MCF 10A (cell line): ENCODE data around the gene LYZL4. TPM values are rescaled to one million over a fixed set of nuclear protein-coding genes. Genes with fewer than 3 reads are reported as not detected.

Experiments used
- BruUV-seq: library from RNA; stranded (reverse); fragments of 400-500 nt; replicated peaks from 2 replicates; lab custom pipeline; 2021; lab: Mats Ljungman, UMichigan
- CTCF ChIA-PET: fragments of 300-600 bp; sonication (Branson Sonifier 250); formaldehyde crosslinking; extraction: SDS; loops from one replicate; lab custom pipeline; 2021; ENCODE audit warnings: antibody characterized with exemption, inconsistent platforms; lab: Yijun Ruan, JAX
- POLR2A ChIA-PET: fragments of 300-600, 350-650 bp; sonication (Branson Sonifier 250); formaldehyde crosslinking; extraction: SDS; loops from one replicate; lab custom pipeline; 2020; ENCODE audit warnings: antibody characterized with exemption, inconsistent platforms; lab: Yijun Ruan, JAX
- DNase-seq: peaks from one replicate; pipeline ENCODE4 v3.0.0-alpha.2; 2018; ENCODE audit not compliant: unreplicated experiment
- H3K27ac Mint-ChIP-seq: one replicate; pipeline ENCODE4 v1.8.0; 2022; ENCODE audit warnings: mild to moderate bottlenecking, low read depth, mixed read lengths; ENCODE audit not compliant: unreplicated experiment
- H3K27me3 Mint-ChIP-seq: one replicate; pipeline ENCODE4 v1.8.0; 2022; ENCODE audit warnings: mixed read lengths; ENCODE audit not compliant: insufficient read depth, unreplicated experiment
- H3K36me3 Mint-ChIP-seq: one replicate; pipeline ENCODE4 v1.8.0; 2022; ENCODE audit warnings: mild to moderate bottlenecking, moderate library complexity, mixed read lengths; ENCODE audit not compliant: insufficient read depth, unreplicated experiment
- H3K4me1 Mint-ChIP-seq: one replicate; pipeline ENCODE4 v1.8.0; 2022; ENCODE audit warnings: mixed read lengths; ENCODE audit not compliant: insufficient read depth, unreplicated experiment
- H3K4me3 Mint-ChIP-seq: one replicate; pipeline ENCODE4 v1.8.0; 2022; ENCODE audit warnings: mild to moderate bottlenecking, moderate library complexity, mixed read lengths; ENCODE audit not compliant: unreplicated experiment
- H3K9me3 Mint-ChIP-seq: one replicate; pipeline ENCODE4 v1.8.0; 2022; ENCODE audit warnings: mixed read lengths; ENCODE audit not compliant: unreplicated experiment
- intact Hi-C: fragments of 100-400 bp; cut with micrococcal nuclease; formaldehyde crosslinking; loops from 2 replicates; pipeline ENCODE4 v1.14.1; 2022
- total RNA-seq: library from RNA; stranded (reverse); gene quantifications from 2 replicates; pipeline ENCODE4 v1.2.3, GENCODE V29; 2022
- TF ChIP-seq, protein P1 (sequence below): fragments of 200-600 bp; IDR thresholded peaks from one replicate; pipeline ENCODE4 v1.8.0; 2022; ENCODE audit warnings: antibody characterized with exemption, mild to moderate bottlenecking; ENCODE audit not compliant: unreplicated experiment

Gene LYZL4
- total RNA-seq, 1 experiment from 2014 or later = not detected

DNA sequence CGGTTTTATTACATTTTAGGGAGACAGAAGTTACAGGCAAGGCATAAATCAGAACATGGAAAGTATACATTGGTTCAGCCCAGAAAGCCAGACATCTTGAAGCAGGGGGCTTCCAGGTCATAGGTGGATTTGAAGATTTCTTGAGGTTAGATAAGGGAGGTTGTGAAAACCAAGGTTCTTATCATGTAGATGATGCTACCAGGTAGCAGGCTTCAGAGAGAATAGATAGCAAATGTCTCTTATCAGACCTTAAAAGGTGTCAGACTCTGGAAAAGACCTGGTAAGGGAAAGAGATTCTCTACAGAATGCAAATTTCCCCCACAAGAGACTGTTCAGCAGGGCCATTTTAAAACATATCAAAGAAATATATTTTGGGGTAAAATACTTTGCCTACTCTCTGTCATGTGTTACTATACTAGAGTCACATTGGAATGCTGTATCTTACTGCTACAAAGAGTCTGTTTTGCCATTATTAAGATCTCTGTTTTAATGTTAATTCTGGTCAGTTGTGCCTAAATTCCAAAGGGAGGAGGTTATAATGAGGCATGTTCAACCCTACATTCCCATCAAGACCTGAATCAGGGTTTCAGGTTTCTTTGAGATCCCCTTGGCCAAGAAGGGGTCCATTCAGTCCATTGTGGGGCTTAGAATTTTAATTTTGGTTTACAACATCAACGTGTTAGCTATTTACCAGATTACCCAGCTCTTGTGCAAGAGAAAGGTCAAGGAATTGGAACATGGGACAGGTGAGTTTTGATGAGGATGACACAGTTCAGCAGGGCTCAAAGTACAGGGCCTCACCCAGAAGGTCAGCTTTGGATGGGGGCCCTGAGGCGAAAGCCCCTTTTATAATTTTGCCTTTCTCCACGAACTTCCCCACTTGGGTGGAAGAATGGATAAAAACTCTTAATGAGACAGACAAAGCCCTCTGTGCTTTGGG lies 36.0 kb upstream of the LYZL4 start:
- Mint-ChIP-seq H3K27me3 (no peaks in the 10 kb centered on the region), H3K9me3 (no peaks in the 10 kb centered on the region), H3K27ac (no peak overlapping the region), H3K4me3 (no peak overlapping the region), H3K4me1 (no peaks in the 10 kb centered on the region), H3K36me3 (no peaks in the 10 kb centered on the region)
- no peak for DNase-seq
- ChIA-PET POLR2A (interaction anchor here (0.7 kb wide), 1 partner anchor 199 kb away, joined by 3 read pairs; no protein-coding TSS in a partner anchor), CTCF (interaction anchor here (0.6 to 3.1 kb wide), 5 partner anchors 15 to 304 kb away, joined by 3 to 25 read pairs (median 3); no protein-coding TSS in a partner anchor)
- no TSS peak for BruUV-seq
- intact Hi-C loops = no loop called here
- TF ChIP-seq, protein P1, sequence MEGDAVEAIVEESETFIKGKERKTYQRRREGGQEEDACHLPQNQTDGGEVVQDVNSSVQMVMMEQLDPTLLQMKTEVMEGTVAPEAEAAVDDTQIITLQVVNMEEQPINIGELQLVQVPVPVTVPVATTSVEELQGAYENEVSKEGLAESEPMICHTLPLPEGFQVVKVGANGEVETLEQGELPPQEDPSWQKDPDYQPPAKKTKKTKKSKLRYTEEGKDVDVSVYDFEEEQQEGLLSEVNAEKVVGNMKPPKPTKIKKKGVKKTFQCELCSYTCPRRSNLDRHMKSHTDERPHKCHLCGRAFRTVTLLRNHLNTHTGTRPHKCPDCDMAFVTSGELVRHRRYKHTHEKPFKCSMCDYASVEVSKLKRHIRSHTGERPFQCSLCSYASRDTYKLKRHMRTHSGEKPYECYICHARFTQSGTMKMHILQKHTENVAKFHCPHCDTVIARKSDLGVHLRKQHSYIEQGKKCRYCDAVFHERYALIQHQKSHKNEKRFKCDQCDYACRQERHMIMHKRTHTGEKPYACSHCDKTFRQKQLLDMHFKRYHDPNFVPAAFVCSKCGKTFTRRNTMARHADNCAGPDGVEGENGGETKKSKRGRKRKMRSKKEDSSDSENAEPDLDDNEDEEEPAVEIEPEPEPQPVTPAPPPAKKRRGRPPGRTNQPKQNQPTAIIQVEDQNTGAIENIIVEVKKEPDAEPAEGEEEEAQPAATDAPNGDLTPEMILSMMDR = no peak

- no peaks in the 10 kb centered on the region for H3K4me1 Mint-ChIP-seq
- intact Hi-C loops = loop anchor here (1.0 to 5.0 kb wide), 6 partner anchors 95 to 387 kb away; no protein-coding TSS in a partner anchor
- no TSS peak for BruUV-seq
- no peak overlapping the region for H3K4me3 Mint-ChIP-seq
- H3K36me3 Mint-ChIP-seq = no peaks in the 10 kb centered on the region
- H3K27ac Mint-ChIP-seq = no peak overlapping the region
- no peaks in the 10 kb centered on the region for H3K9me3 Mint-ChIP-seq
- TF ChIP-seq, protein P1 = peak; percentile 97
- peak; percentile 83 for DNase-seq
- H3K27me3 Mint-ChIP-seq = peaks cover 11% of the 10 kb centered on the region
- ChIA-PET POLR2A (interaction anchor here (0.5 to 1.7 kb wide), 2 partner anchors 16 to 197 kb away, joined by 3 to 16 read pairs; no protein-coding TSS in a partner anchor), CTCF (interaction anchor here (0.6 to 7.2 kb wide), 35 partner anchors 9 to 327 kb away, joined by 3 to 166 read pairs (median 4); no protein-coding TSS in a partner anchor)
These were observed 33.5 kb upstream of the LYZL4 start for GRCh38 chr3:42443819-42444436.

GRCh38 chr3:42443292-42443691 lies 32.9 kb upstream of the LYZL4 start:
- CTCF ChIA-PET = interaction anchor here (0.6 to 7.2 kb wide), 36 partner anchors 8 to 326 kb away, joined by 3 to 166 read pairs (median 4); no protein-coding TSS in a partner anchor
- Mint-ChIP-seq H3K9me3 (no peaks in the 10 kb centered on the region), H3K36me3 (no peaks in the 10 kb centered on the region), H3K4me3 (no peak overlapping the region), H3K4me1 (no peaks in the 10 kb centered on the region), H3K27me3 (peaks cover 11% of the 10 kb centered on the region), H3K27ac (no peak overlapping the region)
- POLR2A ChIA-PET = interaction anchor here (0.5 to 1.7 kb wide), 3 partner anchors 15 to 196 kb away, joined by 3 to 16 read pairs (median 3); no protein-coding TSS in a partner anchor
- no TSS peak for BruUV-seq
- DNase-seq = no peak
- intact Hi-C loops = loop anchor here (1.0 to 5.0 kb wide), 5 partner anchors 104 to 388 kb away; no protein-coding TSS in a partner anchor
- TF ChIP-seq, protein P1 = no peak
